GM23248 (cell line): Measurements from ENCODE around the gene CRYBB3. TPM values are rescaled to one million over a fixed set of nuclear protein-coding genes. Genes with fewer than 3 reads are reported as not detected.
"Not testable (repeated sequence)": the region's sequence is repeated elsewhere in the genome, so short reads cannot be mapped to it uniquely, and the experiment has no call there.

ENCODE experiments used
- DNase-seq: peaks from one replicate; pipeline ENCODE4 v3.0.0-alpha.2; 2015
- H2AFZ ChIP-seq: fragments of 200-600 bp; sonication (generic); 2 replicates; pipeline ENCODE4 v1.6.1; 2016; ENCODE audit warnings: antibody characterized with exemption
- H3F3A ChIP-seq: fragments of 200-600 bp; sonication (generic); 2 replicates; pipeline ENCODE4 v1.6.1; 2016; ENCODE audit warnings: mild to moderate bottlenecking, antibody characterized with exemption, mixed run types; ENCODE audit not compliant: insufficient read depth
- H3K27ac ChIP-seq: fragments of 200-600 bp; sonication (generic); 2 replicates; pipeline ENCODE4 v1.5.1; 2016; ENCODE audit warnings: mild to moderate bottlenecking
- H3K27me3 ChIP-seq: fragments of 200-600 bp; sonication (generic); replicated peaks from 2 replicates; pipeline ENCODE4 v1.6.1; 2016; ENCODE audit warnings: mild to moderate bottlenecking; ENCODE audit not compliant: insufficient read depth
- H3K36me3 ChIP-seq: fragments of 200-600 bp; sonication (generic); 2 replicates; pipeline ENCODE4 v1.6.1; 2016; ENCODE audit warnings: low read depth, mild to moderate bottlenecking
- H3K4me1 ChIP-seq: fragments of 200-600 bp; sonication (generic); 2 replicates; pipeline ENCODE4 v1.6.1; 2016; ENCODE audit warnings: mild to moderate bottlenecking; ENCODE audit not compliant: insufficient read depth
- H3K4me2 ChIP-seq: fragments of 200-600 bp; sonication (generic); one replicate; pipeline ENCODE4 v1.6.1; 2016; ENCODE audit warnings: mild to moderate bottlenecking; ENCODE audit not compliant: unreplicated experiment
- H3K4me3 ChIP-seq: fragments of 200-600 bp; sonication (generic); 2 replicates; pipeline ENCODE4 v1.5.1; 2016; ENCODE audit warnings: mild to moderate bottlenecking
- H3K79me2 ChIP-seq: fragments of 200-600 bp; sonication (generic); 2 replicates; pipeline ENCODE4 v1.6.1; 2016; ENCODE audit warnings: mild to moderate bottlenecking; ENCODE audit not compliant: insufficient read depth
- H3K9ac ChIP-seq: fragments of 200-600 bp; sonication (generic); 2 replicates; pipeline ENCODE4 v1.6.1; 2016; ENCODE audit warnings: mild to moderate bottlenecking
- H3K9me2 ChIP-seq: fragments of 200-600 bp; sonication (generic); 2 replicates; pipeline ENCODE4 v1.6.1; 2016; ENCODE audit warnings: mixed run types, mild to moderate bottlenecking, moderate library complexity; ENCODE audit not compliant: insufficient read depth
- H3K9me3 ChIP-seq: fragments of 200-600 bp; sonication (generic); one replicate; pipeline ENCODE4 v1.6.1; 2017; ENCODE audit warnings: low read depth
- H4K20me1 ChIP-seq: fragments of 200-600 bp; sonication (generic); 2 replicates; pipeline ENCODE4 v1.6.0; 2016; ENCODE audit not compliant: insufficient read depth
- EZH2 ChIP-seq: fragments of 200-600 bp; sonication (generic); IDR thresholded peaks from 2 replicates; pipeline ENCODE4 v1.6.1; 2018; ENCODE audit warnings: antibody characterized with exemption, mild to moderate bottlenecking; ENCODE audit not compliant: insufficient read depth, poor library complexity, severe bottlenecking
- EZH2phosphoT487 ChIP-seq: fragments of 200-600 bp; sonication (generic); IDR thresholded peaks from 2 replicates; pipeline ENCODE4 v1.6.1; 2018; ENCODE audit warnings: antibody characterized with exemption, moderate library complexity, mild to moderate bottlenecking, low read depth; ENCODE audit not compliant: insufficient read depth
- WGBS, 2 experiments: methylation state at CpG; one replicate each; pipeline ENCODE4 v1.1.6; 2015 to 2017; ENCODE audit warnings: low lambda C conversion rate in 2 of 2, low coverage in 1 of 2; ENCODE audit errors: missing lambda C conversion rate in 2 of 2; 5-methylcytosine and 5-hydroxymethylcytosine counted together
- in situ Hi-C: fragments of 300-500 bp; cut with MboI; formaldehyde crosslinking; loops from 2 replicates; pipeline ENCODE4 v1.15.0; 2020
- polyA plus RNA-seq: library from polyadenylated mRNA; unstranded; fragments of >200 nt; fragmentation: Nextera tagmentation; extraction: Ambion mirVana; gene quantifications from 2 replicates; pipeline ENCODE4 v1.2.1, GENCODE V29; 2016
- total RNA-seq: library from RNA; depleted of rRNA; stranded (reverse); fragments of >200 nt; shearing (Covaris generic); gene quantifications from 2 replicates; pipeline ENCODE4 v1.2.3, GENCODE V29; 2014

Gene CRYBB3
- total and polyA plus RNA-seq, 2 experiments from 2014 or later, result not detected

- Histone ChIP-seq H3F3A (no peaks in the 10 kb centered on the region), H3K9me3 (no peaks in the 10 kb centered on the region), H3K4me2 (no peak overlapping the region), H3K4me1 (no peaks in the 10 kb centered on the region), H3K9ac (no peak overlapping the region), H4K20me1 (no peaks in the 10 kb centered on the region), H3K36me3 (no peaks in the 10 kb centered on the region), H3K79me2 (no peaks in the 10 kb centered on the region), H3K27ac (no peak overlapping the region), H3K27me3 (0 out of 2 replicates have a peak, but pooled peaks cover 3% of the 10 kb centered on the region), H3K4me3 (no peak overlapping the region), H2AFZ (no peak overlapping the region), H3K9me2 (no peaks in the 10 kb centered on the region)
- DNase-seq, result no peak
- in situ Hi-C loops, result no loop called here
- TF ChIP-seq EZH2phosphoT487 (no peak), EZH2 (no peak)
- 59 to 66% methylated on average over 9 of the region's 9 CpGs for WGBS, 2 experiments
Measured at GRCh38 chr22:25177895-25178294, 21.8 kb upstream of the CRYBB3 start.

DNA sequence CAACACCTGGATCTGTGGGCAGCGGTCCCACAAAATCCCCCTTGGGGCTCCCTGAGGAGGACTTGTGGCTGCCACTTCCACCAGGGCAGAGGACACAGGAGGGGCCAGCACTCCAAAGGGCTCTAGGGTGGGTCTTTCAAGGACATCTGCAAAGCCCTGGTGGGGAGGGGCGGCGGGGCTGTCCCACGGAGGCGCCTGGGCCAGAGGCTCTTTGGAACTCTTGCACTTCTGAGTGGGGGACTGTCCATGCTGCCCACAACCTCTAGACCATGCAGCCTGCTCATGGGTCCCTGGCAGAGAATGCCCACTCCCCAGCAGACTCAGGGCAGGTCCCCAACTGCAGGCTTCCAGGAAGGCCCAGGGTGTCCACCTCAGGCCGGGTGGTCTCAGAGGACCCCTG lies 21.3 kb upstream of the CRYBB3 start:
- H3K36me3 ChIP-seq, H3K4me2 ChIP-seq, H2AFZ ChIP-seq, DNase-seq, H3K4me1 ChIP-seq, H3K27me3 ChIP-seq, H3F3A ChIP-seq, H3K9ac ChIP-seq, H3K4me3 ChIP-seq, in situ Hi-C loops, H3K27ac ChIP-seq, H3K9me3 ChIP-seq, H3K9me2 ChIP-seq, H4K20me1 ChIP-seq, H3K79me2 ChIP-seq: not testable (repeated sequence)
- WGBS, 2 experiments, result 59 to 64% methylated on average over 5 to 6 of the region's 6 CpGs

DNA sequence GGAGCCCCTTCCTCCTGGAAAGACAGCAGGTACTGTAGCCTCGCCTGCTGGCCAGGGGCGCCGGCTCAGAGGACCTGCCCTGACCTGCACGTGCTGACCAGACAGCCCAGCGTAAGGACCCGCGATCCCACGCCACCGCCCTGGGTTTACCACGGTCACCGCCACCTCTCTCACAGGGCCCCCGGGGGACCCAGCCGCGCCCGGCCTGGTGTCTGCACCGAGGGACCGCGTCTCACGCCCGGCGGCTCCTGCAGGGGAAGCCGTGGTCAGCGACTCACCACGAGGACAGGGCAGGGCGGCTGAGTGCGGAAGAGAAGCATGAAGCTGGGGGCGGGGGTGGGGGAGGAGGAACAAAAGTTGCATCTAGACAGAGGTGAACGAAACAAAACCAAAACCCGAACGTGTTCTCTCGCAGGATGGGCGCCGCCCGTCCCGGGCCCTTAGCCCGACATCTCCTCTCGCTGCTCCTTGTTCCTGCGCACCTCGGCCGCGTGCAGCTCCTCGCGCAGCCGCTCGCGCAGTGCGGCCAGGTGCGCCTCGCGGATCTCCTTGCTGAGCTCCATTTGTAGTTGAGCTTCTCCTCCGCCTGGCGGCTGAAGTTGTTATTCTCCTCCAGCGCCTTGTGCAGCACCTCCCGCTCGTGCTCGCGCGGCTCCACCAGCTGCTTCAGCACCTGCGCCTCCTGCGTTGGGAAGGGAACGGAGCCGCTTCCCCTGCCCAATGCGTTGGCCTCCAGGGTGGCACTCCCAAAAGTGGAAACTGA lies 20.6 kb upstream of the CRYBB3 start:
- H3K9me2 ChIP-seq, DNase-seq, H3K9me3 ChIP-seq, H3K4me1 ChIP-seq, H2AFZ ChIP-seq, H3K4me3 ChIP-seq, H4K20me1 ChIP-seq, H3K9ac ChIP-seq, H3K27ac ChIP-seq, H3K36me3 ChIP-seq, H3K79me2 ChIP-seq, H3K4me2 ChIP-seq, H3F3A ChIP-seq, H3K27me3 ChIP-seq, in situ Hi-C loops: not testable (repeated sequence)
- 57 to 63% methylated on average over 31 to 46 of the region's 63 CpGs for WGBS, 2 experiments

DNA sequence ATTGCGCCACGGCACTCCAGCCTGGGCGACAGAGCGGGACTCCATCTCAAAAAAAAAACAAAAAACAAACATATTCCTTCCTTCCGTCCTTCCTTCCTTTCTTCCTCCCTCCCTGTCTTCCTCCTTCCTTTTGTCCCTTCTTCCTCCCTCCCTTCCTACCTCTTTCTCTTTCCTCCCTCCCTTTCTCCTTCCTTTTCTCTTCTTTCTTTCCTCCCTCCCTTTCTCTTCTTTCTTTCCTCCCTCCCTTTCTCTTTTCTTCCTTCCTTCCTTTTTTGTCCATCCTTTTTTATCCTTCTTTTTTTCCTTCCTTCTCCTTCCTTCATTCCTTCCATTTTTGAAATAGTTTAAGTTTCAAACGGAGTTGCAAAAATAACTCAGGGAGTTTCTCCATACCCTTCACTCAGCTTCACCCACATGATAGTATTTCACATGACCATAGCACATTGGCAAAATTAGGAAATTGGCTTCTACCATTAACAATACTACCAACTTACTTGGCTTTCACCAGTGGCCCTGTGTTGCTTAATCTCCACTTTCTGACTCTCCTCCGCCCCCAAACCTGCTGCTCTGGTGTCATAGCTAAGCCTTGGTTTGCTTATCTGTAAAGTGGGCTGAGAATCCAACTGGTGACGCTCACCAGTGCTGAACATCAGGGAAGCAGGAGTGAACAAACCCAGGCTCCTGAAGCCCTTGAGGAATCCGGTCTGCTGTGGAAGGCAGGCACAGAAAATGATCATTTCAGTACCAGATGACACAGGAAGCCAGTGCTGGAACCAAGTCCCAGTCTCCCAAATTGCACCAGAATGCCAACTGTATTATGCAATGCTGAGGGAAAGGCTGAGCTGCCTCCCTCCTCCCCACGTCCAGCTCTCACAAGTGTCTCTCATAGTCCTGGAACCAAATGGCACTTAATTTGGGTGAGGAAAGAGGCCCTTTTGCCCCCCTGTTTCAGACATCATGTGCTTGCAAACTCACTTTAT lies 17.2 kb upstream of the CRYBB3 start:
- Histone ChIP-seq H4K20me1 (no peaks in the 10 kb centered on the region), H3K9me3 (no peaks in the 10 kb centered on the region), H3K36me3 (no peaks in the 10 kb centered on the region), H3K79me2 (no peaks in the 10 kb centered on the region), H3K27ac (no peak overlapping the region), H3K4me3 (no peak overlapping the region), H3K9me2 (no peaks in the 10 kb centered on the region), H3K27me3 (0 out of 2 replicates have a peak, but pooled peaks cover 3% of the 10 kb centered on the region), H2AFZ (no peak overlapping the region), H3K9ac (no peak overlapping the region), H3K4me2 (no peak overlapping the region), H3K4me1 (no peaks in the 10 kb centered on the region), H3F3A (no peaks in the 10 kb centered on the region)
- in situ Hi-C loops, result no loop called here
- peak; percentile 3 for DNase-seq
- TF ChIP-seq EZH2 (no peak), EZH2phosphoT487 (no peak)
- 36 to 45% methylated on average over 8 to 10 of the region's 10 CpGs for WGBS, 2 experiments
